Heart left ventricle (tissue), 13 donors: ENCODE results near the gene S100B.

ENCODE experiments used
- POLR2A ChIP-seq, 2 donors: fragments of 450-650 bp; IDR thresholded peaks; one replicate each; pipeline ENCODE4 v1.6.1; 2017; ENCODE audit warnings: antibody characterized with exemption in 2 of 2, mild to moderate bottlenecking in 2 of 2, moderate library complexity in 2 of 2
- TF ChIP-seq, protein P1 (sequence below), 12 donors: fragments of 200-600 bp; sonication (generic) in 4 of 12; IDR thresholded peaks; one replicate each; pipeline versions ENCODE4 v1.5.0 to v1.8.0; 2018 to 2022; ENCODE audit warnings: antibody characterized with exemption in 12 of 12, mild to moderate bottlenecking in 5 of 12
- donor health status: ischemic (EF 13 %, LVEDD 7.1; RV severe dilation, severe dysfunction).
- donor health status: DM: no; HTN: yes; CAD: no.
- donor health status: DM: no; HTN: no; CAD: no.
- donor health status: ischemic (EF 25% LVEDD 6.9; RV normal size, moderate dysfunction).
- donor health status: ischemic (EF 25% LVEDD 5.7; RV mildly dilated, moderate dysfunction).
- donor health status: ischemic (EF 35%, LVEDD 5.7; RV mildly dilated, moderate dysfunction).
- donor health status: nonischemic (EF 11% LVEDD 7.7; RV severe dilation, severe dysfunction).
- donor health status: DM: yes; HTN: yes; CAD: no.
- donor health status: PGD.
- donor health status: ischemic (EF 29% LVEDD 5.4; RV normal size, mild dysfunction).
- donor health status: nonischemic (EF 23%, LVEDD 6.1; RV moderate dilation, normal function).

GRCh38 chr21:46562472-46562871, 42.4 kb downstream of the S100B start:
- TF ChIP-seq, protein P1, sequence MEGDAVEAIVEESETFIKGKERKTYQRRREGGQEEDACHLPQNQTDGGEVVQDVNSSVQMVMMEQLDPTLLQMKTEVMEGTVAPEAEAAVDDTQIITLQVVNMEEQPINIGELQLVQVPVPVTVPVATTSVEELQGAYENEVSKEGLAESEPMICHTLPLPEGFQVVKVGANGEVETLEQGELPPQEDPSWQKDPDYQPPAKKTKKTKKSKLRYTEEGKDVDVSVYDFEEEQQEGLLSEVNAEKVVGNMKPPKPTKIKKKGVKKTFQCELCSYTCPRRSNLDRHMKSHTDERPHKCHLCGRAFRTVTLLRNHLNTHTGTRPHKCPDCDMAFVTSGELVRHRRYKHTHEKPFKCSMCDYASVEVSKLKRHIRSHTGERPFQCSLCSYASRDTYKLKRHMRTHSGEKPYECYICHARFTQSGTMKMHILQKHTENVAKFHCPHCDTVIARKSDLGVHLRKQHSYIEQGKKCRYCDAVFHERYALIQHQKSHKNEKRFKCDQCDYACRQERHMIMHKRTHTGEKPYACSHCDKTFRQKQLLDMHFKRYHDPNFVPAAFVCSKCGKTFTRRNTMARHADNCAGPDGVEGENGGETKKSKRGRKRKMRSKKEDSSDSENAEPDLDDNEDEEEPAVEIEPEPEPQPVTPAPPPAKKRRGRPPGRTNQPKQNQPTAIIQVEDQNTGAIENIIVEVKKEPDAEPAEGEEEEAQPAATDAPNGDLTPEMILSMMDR (IDR thresholded peaks at IDR 0.05) = no peak
- no peak for TF ChIP-seq POLR2A (IDR thresholded peaks at IDR 0.05)
